Cerebellar cortex (tissue), 1 donor: ENCODE data around the gene RNU1-1.
"Not testable (repeated sequence)": the region's sequence is repeated elsewhere in the genome, so short reads cannot be mapped to it uniquely, and the experiment has no call there.

Experiments
- DNase-seq: peaks from one replicate; pipeline ENCODE4 v3.0.0-alpha.2; 2015; ENCODE audit warnings: low spot score

The RNU1-1 gene

GRCh38 chr1:16514107-16515055 lies at the start of gene RNU1-1:
RNU1-1 (minus strand) TSS chr1:16514285.
- peak; percentile 79 for DNase-seq

- not testable (repeated sequence) for DNase-seq
These were observed 47.0 kb upstream of the RNU1-1 start for GRCh38 chr1:16561035-16561434.

- not testable (repeated sequence) for DNase-seq
These were observed 46.4 kb upstream of the RNU1-1 start for GRCh38 chr1:16560498-16560897.

GRCh38 chr1:16559688-16560087 lies 45.6 kb upstream of the RNU1-1 start:
- not testable (repeated sequence) for DNase-seq

GRCh38 chr1:16557034-16557433 lies 42.9 kb upstream of the RNU1-1 start:
- not testable (repeated sequence) for DNase-seq

GRCh38 chr1:16553244-16553643 lies 39.2 kb upstream of the RNU1-1 start:
- not testable (repeated sequence) for DNase-seq

- DNase-seq: not testable (repeated sequence)
These were observed 36.3 kb upstream of the RNU1-1 start for GRCh38 chr1:16550212-16550918.

- not testable (repeated sequence) for DNase-seq
These were observed 35.5 kb upstream of the RNU1-1 start for GRCh38 chr1:16549545-16549944.

- not testable (repeated sequence) for DNase-seq
These were observed 33.6 kb upstream of the RNU1-1 start for GRCh38 chr1:16547502-16548241.

- DNase-seq: peak; percentile 53
These were observed 31.6 kb upstream of the RNU1-1 start for GRCh38 chr1:16545682-16546095.

- DNase-seq: not testable (repeated sequence)
These were observed 26.4 kb upstream of the RNU1-1 start for GRCh38 chr1:16540421-16540893.

- not testable (repeated sequence) for DNase-seq
These were observed 23.4 kb upstream of the RNU1-1 start for GRCh38 chr1:16537528-16537927.

- DNase-seq: not testable (repeated sequence)
These were observed 22.7 kb upstream of the RNU1-1 start for GRCh38 chr1:16536796-16537195.

GRCh38 chr1:16535898-16536297 lies 21.8 kb upstream of the RNU1-1 start:
- not testable (repeated sequence) for DNase-seq

- peak; percentile 53 for DNase-seq
These were observed 21.4 kb upstream of the RNU1-1 start for GRCh38 chr1:16535487-16535886.

- DNase-seq: peak; percentile 83
These were observed 20.9 kb upstream of the RNU1-1 start for GRCh38 chr1:16534829-16535456.

- DNase-seq: peak; percentile 18
These were observed 20.2 kb upstream of the RNU1-1 start for GRCh38 chr1:16534239-16534828.

- DNase-seq: not testable (repeated sequence)
These were observed 18.3 kb upstream of the RNU1-1 start for GRCh38 chr1:16532235-16532991.

GRCh38 chr1:16528338-16528737 lies 14.3 kb upstream of the RNU1-1 start:
- not testable (repeated sequence) for DNase-seq

GRCh38 chr1:16525769-16526168 lies 11.7 kb upstream of the RNU1-1 start:
- DNase-seq: not testable (repeated sequence)
